ENCODE measurements around the gene NFATC2. TPM values are rescaled to one million over a fixed set of nuclear protein-coding genes. Genes with fewer than 3 reads are reported as not detected.

NFATC2 gene
- total RNA-seq, 1 donor from 2014 or later, result 1.9 TPM

DNA sequence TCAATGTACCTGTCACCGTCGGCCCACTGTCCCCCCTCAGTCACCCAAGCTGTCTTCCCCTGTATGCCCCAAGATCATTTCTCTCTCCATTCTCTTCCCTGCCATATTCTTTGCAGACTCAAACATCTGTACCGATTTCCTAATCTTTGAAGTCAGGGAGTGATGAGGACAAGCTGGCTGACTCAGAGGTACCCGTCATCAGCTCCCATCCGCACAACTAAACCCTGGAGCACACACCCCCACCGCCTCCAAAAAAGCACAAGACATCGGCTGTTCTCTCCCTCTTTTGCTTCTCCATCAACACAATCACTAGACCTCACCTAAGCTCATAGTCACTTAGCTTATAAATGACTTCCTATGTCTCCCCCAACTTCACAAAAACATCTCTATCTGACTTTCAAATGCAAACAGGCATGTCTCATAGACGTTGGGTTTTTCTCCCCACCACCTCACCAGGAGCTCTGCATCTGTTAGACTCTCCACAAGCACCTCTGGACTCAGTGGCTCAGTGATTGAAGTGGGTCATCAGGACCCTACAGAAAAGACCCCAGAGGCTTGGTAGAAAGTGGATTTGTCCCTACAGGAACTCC is 11.5 kb upstream of the NFATC2 start:
- no peaks in the 10 kb centered on the region for H3K9me3 Mint-ChIP-seq

DNA sequence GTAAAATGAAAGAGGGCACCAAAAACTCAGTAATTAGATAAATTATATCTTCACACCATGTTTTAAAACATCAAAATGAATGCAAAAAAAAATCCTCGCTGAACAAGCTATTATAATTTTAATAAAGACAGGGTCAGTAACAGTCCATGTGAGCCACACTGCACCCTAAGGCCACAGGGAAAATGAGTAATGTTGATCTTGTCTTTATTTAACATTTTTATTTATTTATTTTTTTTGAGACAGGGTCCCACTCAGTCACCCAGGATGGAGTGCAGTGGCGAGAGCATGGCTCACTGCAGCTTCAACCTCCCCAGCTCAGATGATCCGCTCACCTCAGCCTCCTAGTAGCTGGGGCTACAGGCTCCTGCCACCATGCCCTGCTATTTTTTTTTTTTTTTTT is 8.7 kb upstream of the NFATC2 start:
- TF ChIP-seq, protein P1, sequence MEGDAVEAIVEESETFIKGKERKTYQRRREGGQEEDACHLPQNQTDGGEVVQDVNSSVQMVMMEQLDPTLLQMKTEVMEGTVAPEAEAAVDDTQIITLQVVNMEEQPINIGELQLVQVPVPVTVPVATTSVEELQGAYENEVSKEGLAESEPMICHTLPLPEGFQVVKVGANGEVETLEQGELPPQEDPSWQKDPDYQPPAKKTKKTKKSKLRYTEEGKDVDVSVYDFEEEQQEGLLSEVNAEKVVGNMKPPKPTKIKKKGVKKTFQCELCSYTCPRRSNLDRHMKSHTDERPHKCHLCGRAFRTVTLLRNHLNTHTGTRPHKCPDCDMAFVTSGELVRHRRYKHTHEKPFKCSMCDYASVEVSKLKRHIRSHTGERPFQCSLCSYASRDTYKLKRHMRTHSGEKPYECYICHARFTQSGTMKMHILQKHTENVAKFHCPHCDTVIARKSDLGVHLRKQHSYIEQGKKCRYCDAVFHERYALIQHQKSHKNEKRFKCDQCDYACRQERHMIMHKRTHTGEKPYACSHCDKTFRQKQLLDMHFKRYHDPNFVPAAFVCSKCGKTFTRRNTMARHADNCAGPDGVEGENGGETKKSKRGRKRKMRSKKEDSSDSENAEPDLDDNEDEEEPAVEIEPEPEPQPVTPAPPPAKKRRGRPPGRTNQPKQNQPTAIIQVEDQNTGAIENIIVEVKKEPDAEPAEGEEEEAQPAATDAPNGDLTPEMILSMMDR (conservative IDR thresholded peaks at IDR 0.05), result no peak
- no peak overlapping the region for H3K4me3 Mint-ChIP-seq
- no peaks in the 10 kb centered on the region for H3K4me1 Mint-ChIP-seq
- peaks cover 31% of the 10 kb centered on the region for H3K27me3 Mint-ChIP-seq (ENCODE audit: low read depth)
- peaks cover 2% of the 10 kb centered on the region for H3K36me3 Mint-ChIP-seq (ENCODE audit: low read depth)
- no peak overlapping the region for H3K27ac Mint-ChIP-seq (ENCODE audit: unreplicated experiment)
- no peaks in the 10 kb centered on the region for H3K9me3 Mint-ChIP-seq
- DNase-seq (ENCODE audit: low read depth, low spot score), result no peak

More for the DNA sequence above, 11.5 kb upstream of the NFATC2 start:
- Mint-ChIP-seq H3K27ac (ENCODE audit: unreplicated experiment) (no peak overlapping the region), H3K4me1 (peaks cover 6% of the 10 kb centered on the region), H3K4me3 (no peak overlapping the region), H3K36me3 (ENCODE audit: low read depth) (no peaks in the 10 kb centered on the region), H3K27me3 (ENCODE audit: low read depth) (peaks cover 6% of the 10 kb centered on the region)
- no peak for DNase-seq (ENCODE audit: low read depth, low spot score)
- TF ChIP-seq, protein P1 (conservative IDR thresholded peaks at IDR 0.05), result no peak

DNA sequence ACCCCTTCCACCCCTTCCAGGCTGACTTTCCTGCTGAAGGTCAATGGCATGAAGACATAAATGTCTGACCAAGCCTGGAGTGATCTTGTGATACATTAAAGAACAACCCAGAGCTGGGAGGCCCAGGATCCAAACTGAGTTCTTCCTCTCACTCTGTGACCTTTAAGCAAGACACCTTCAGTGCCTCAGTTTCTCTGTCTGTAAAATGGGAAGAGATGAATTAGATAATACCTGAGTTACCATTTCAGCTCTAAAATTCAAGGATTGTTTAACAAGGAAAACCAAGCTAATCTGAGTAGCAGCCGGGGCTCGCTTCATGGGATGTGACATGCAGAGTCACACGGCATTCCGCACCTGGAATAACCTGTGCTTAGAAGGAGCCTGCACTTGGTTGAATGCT is 7.0 kb upstream of the NFATC2 start:
- Mint-ChIP-seq H3K36me3 (ENCODE audit: low read depth) (peaks cover 2% of the 10 kb centered on the region), H3K4me1 (no peaks in the 10 kb centered on the region), H3K27ac (ENCODE audit: unreplicated experiment) (no peak overlapping the region), H3K4me3 (no peak overlapping the region), H3K27me3 (ENCODE audit: low read depth) (peaks cover 47% of the 10 kb centered on the region), H3K9me3 (peaks cover 3% of the 10 kb centered on the region)
- TF ChIP-seq, protein P1 (conservative IDR thresholded peaks at IDR 0.05), result no peak
- no peak for DNase-seq (ENCODE audit: low read depth, low spot score)

DNA sequence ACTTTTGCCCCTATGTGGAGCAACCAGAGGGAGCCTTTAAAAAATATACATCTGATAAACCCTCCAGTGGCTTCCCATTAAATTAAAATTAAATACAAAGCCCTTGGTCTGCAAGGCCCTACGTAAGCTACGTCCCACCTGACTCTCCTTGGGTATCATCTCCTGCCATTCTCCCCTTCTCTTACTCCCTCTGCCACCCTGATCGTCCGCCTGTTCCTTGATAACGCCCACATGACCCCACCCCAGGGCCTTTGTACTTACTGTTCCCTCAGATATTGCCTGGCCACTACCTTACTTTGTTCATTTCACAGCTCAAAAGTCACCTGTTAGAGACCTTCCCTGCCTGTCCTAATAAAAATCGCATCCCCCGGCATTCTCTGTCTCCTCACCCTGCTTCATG is 5.4 kb upstream of the NFATC2 start:
- Mint-ChIP-seq H3K4me3 (no peak overlapping the region), H3K36me3 (ENCODE audit: low read depth) (peaks cover 2% of the 10 kb centered on the region), H3K4me1 (peaks cover 6% of the 10 kb centered on the region), H3K27ac (ENCODE audit: unreplicated experiment) (no peak overlapping the region), H3K27me3 (ENCODE audit: low read depth) (peaks cover 57% of the 10 kb centered on the region), H3K9me3 (peaks cover 3% of the 10 kb centered on the region)
- no peak for DNase-seq (ENCODE audit: low read depth, low spot score)
- TF ChIP-seq, protein P1 (conservative IDR thresholded peaks at IDR 0.05), result no peak

DNA sequence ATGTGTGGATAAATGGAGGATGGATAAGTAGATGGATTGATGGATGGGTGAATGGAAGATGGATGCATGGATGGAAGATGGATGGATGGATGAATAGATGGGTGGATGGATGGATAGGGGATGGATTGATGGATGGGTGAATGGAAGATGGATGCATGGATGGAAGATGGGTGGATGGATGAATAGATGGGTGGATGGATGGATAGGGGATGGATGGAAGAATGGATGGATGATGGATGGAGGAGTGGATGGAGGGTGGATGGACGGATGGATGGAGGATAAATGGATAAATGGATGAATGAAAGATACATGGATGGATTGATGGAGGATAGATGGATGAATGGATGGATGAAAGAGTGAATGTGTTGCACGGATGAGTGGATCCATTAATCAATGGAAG is 3.0 kb upstream of the NFATC2 start:
- H3K27ac Mint-ChIP-seq (ENCODE audit: unreplicated experiment), result no peak overlapping the region
- H3K4me1 Mint-ChIP-seq, result peaks cover 14% of the 10 kb centered on the region
- peaks cover 73% of the 10 kb centered on the region for H3K27me3 Mint-ChIP-seq (ENCODE audit: low read depth)
- H3K4me3 Mint-ChIP-seq, result no peak overlapping the region
- H3K36me3 Mint-ChIP-seq (ENCODE audit: low read depth), result peaks cover 2% of the 10 kb centered on the region
- peaks cover 3% of the 10 kb centered on the region for H3K9me3 Mint-ChIP-seq
- TF ChIP-seq, protein P1 (conservative IDR thresholded peaks at IDR 0.05), result no peak
- no peak for DNase-seq (ENCODE audit: low read depth, low spot score)
